IMR-90 (cell line): Measurements from ENCODE around the gene ATG14. TPM values are rescaled to one million over a fixed set of nuclear protein-coding genes. Genes with fewer than 3 reads are reported as not detected.

Experiments
- ATAC-seq: fragments of 200-7000 bp; cut with Tn5 transposase; 2 replicates; pipeline ENCODE4 v1.9.1; 2020; ENCODE audit warnings: low read depth, mild to moderate bottlenecking, moderate library complexity
- BruUV-seq: library from RNA; stranded (reverse); fragments of 400-500 nt; replicated peaks from 2 replicates; lab custom pipeline; 2021; lab: Mats Ljungman, UMichigan
- CTCF ChIA-PET: fragments of 300-600 bp; formaldehyde crosslinking; extraction: SDS; loops from one replicate; lab custom pipeline; 2021; ENCODE audit warnings: antibody characterized with exemption; lab: Yijun Ruan, JAX
- POLR2A ChIA-PET: fragments of 300-600 bp; sonication (Branson Sonifier 250); formaldehyde crosslinking; loops from one replicate; lab custom pipeline; 2022; ENCODE audit warnings: antibody characterized with exemption; ENCODE audit not compliant: unreplicated experiment; lab: Charles Lee
- DNase-seq: peaks from one replicate; pipeline ENCODE4 v3.0.0; 2013
- H2AFZ ChIP-seq: replicated peaks from 2 replicates; pipeline ENCODE3; 2013; ENCODE audit warnings: low read length, mild to moderate bottlenecking; ENCODE audit not compliant: poor library complexity
- H2AK5ac ChIP-seq: 2 replicates; pipeline ENCODE4 v1.6.1; 2013; ENCODE audit warnings: low read depth, low read length, inconsistent platforms
- H2AK9ac ChIP-seq: replicated peaks from 2 replicates; pipeline ENCODE3; 2013; ENCODE audit warnings: mild to moderate bottlenecking, low read depth, low read length, moderate library complexity; ENCODE audit not compliant: poor library complexity
- H2BK120ac ChIP-seq: 2 replicates; pipeline ENCODE4 v1.6.1; 2013; ENCODE audit warnings: low read depth, low read length, inconsistent platforms
- H2BK15ac ChIP-seq: 3 replicates; pipeline ENCODE4 v1.6.1; 2013; ENCODE audit warnings: low read depth, low read length, inconsistent platforms
- H2BK20ac ChIP-seq: 2 replicates; pipeline ENCODE4 v1.6.1; 2013; ENCODE audit warnings: low read depth, mild to moderate bottlenecking, inconsistent platforms, low read length, moderate library complexity
- H2BK5ac ChIP-seq: 2 replicates; pipeline ENCODE4 v1.6.1; 2013; ENCODE audit warnings: mild to moderate bottlenecking, low read depth, low read length, inconsistent platforms; ENCODE audit not compliant: poor library complexity, severe bottlenecking
- H3K14ac ChIP-seq: replicated peaks from 2 replicates; pipeline ENCODE4 v1.6.1; 2013; ENCODE audit warnings: low read depth, low read length, inconsistent platforms
- H3K18ac ChIP-seq: 2 replicates; pipeline ENCODE4 v1.6.1; 2013; ENCODE audit warnings: low read depth, low read length, control low read depth
- H3K23ac ChIP-seq: 2 replicates; pipeline ENCODE4 v1.6.1; 2013; ENCODE audit warnings: low read depth, low read length, inconsistent platforms
- H3K27ac ChIP-seq: 2 replicates; pipeline ENCODE4 v1.5.1; 2013; ENCODE audit warnings: mild to moderate bottlenecking, control low read depth, low read length; ENCODE audit not compliant: insufficient read depth
- H3K27me3 ChIP-seq: 2 replicates; pipeline ENCODE4 v1.6.1; 2013; ENCODE audit warnings: low read length; ENCODE audit not compliant: control insufficient read depth, insufficient read depth
- H3K36me3 ChIP-seq: 2 replicates; pipeline ENCODE4 v1.6.1; 2013; ENCODE audit warnings: low read length, mixed read lengths; ENCODE audit not compliant: control insufficient read depth, insufficient read depth
- H3K4ac ChIP-seq: 2 replicates; pipeline ENCODE4 v1.6.1; 2013; ENCODE audit warnings: low read depth, low read length, inconsistent platforms
- H3K4me1 ChIP-seq: 2 replicates; pipeline ENCODE4 v1.6.1; 2013; ENCODE audit warnings: low read length, mixed read lengths; ENCODE audit not compliant: control insufficient read depth, insufficient read depth
- H3K4me2 ChIP-seq: 2 replicates; pipeline ENCODE4 v1.6.1; 2013; ENCODE audit warnings: low read depth, mild to moderate bottlenecking, control low read depth, low read length, moderate library complexity
- H3K4me3 ChIP-seq: 2 replicates; pipeline ENCODE4 v1.5.1; 2013; ENCODE audit warnings: low read depth, mild to moderate bottlenecking, control low read depth, low read length, moderate library complexity; ENCODE audit not compliant: insufficient read depth
- H3K56ac ChIP-seq: 2 replicates; pipeline ENCODE4 v1.6.1; 2013; ENCODE audit warnings: low read length, inconsistent platforms; ENCODE audit not compliant: insufficient read depth; ENCODE audit errors: extremely low read depth
- H3K79me1 ChIP-seq, 2 experiments: 2 replicates each; pipeline ENCODE4 v1.6.1; 2013; ENCODE audit warnings: low read length in 2 of 2, inconsistent platforms in 1 of 2, low read depth in 1 of 2
- H3K9ac ChIP-seq: 2 replicates; pipeline ENCODE4 v1.6.1; 2013; ENCODE audit warnings: low read depth, low read length, control low read depth
- H3K9me1 ChIP-seq: 2 replicates; pipeline ENCODE4 v1.6.1; 2013; ENCODE audit warnings: low read length, inconsistent platforms; ENCODE audit not compliant: insufficient read depth
- H3K9me3 ChIP-seq: 2 replicates; pipeline ENCODE4 v1.6.1; 2013; ENCODE audit warnings: low read length; ENCODE audit not compliant: control insufficient read depth, insufficient read depth
- H4K20me1 ChIP-seq: 2 replicates; pipeline ENCODE4 v1.6.1; 2013; ENCODE audit warnings: low read length, inconsistent platforms; ENCODE audit not compliant: insufficient read depth
- H4K5ac ChIP-seq: 2 replicates; pipeline ENCODE4 v1.6.1; 2013; ENCODE audit warnings: mild to moderate bottlenecking, low read depth, low read length, control low read depth
- H4K8ac ChIP-seq, 2 experiments: 2 replicates each; pipeline ENCODE4 v1.6.1; 2013; ENCODE audit warnings: low read depth in 2 of 2, low read length in 2 of 2, control low read depth in 1 of 2, inconsistent platforms in 1 of 2
- H4K91ac ChIP-seq: 2 replicates; pipeline ENCODE4 v1.6.1; 2013; ENCODE audit warnings: low read depth, low read length, inconsistent platforms; ENCODE audit not compliant: insufficient read depth
- CHD1 ChIP-seq: IDR thresholded peaks from 2 replicates; pipeline ENCODE4 v1.6.1; 2012; ENCODE audit warnings: low read depth, low read length, improper control_type of control experiment
- MAZ ChIP-seq: IDR thresholded peaks from 2 replicates; pipeline ENCODE4 v1.6.1; 2012; ENCODE audit warnings: low read depth, mild to moderate bottlenecking, low read length, improper control_type of control experiment, moderate library complexity, borderline replicate concordance
- POLR2A ChIP-seq: IDR thresholded peaks from 2 replicates; pipeline ENCODE4 v1.6.1; 2012; ENCODE audit warnings: mild to moderate bottlenecking, low read depth, low read length
- RAD21 ChIP-seq: IDR thresholded peaks from 2 replicates; pipeline ENCODE4 v1.6.1; 2012; ENCODE audit warnings: low read length, improper control_type of control experiment
- SMC3 ChIP-seq: fragments of 150-350 bp; IDR thresholded peaks from 2 replicates; pipeline ENCODE4 v1.6.1; 2016; ENCODE audit warnings: low read depth, mild to moderate bottlenecking, antibody characterized with exemption, low read length, moderate library complexity
- WGBS, 2 experiments: methylation state at CpG; one replicate each; pipeline versions ENCODE4 v1.1.5 to v1.1.7; 2013; ENCODE audit warnings: missing lambda C conversion rate in 2 of 2; ENCODE audit not compliant: insufficient read length in 1 of 2; ENCODE audit errors: extremely low coverage in 2 of 2; 5-methylcytosine and 5-hydroxymethylcytosine counted together
- dilution Hi-C: fragments of 300-500 bp; cut with HindIII; formaldehyde crosslinking; loops from one replicate; pipeline ENCODE4 v1.14.3; 2018; ENCODE audit warnings: low sequenced_read_pairs; ENCODE audit not compliant: unreplicated experiment
- in situ Hi-C: fragments of 300-500 bp; cut with MboI; formaldehyde crosslinking; loops from 3 replicates; pipeline ENCODE4 v1.14.3; 2019; ENCODE audit warnings: low sequenced_read_pairs, inconsistent platforms, mixed read lengths
- intact Hi-C: fragments of 100-400 bp; cut with micrococcal nuclease; formaldehyde crosslinking; loops from 2 replicates; pipeline ENCODE4 v1.10.0; 2022
- polyA plus RNA-seq, 3 experiments: library from polyadenylated mRNA; depleted of rRNA; stranded (reverse); fragments of >200 nt; gene quantifications; 2 replicates each; pipeline ENCODE4 v1.2.3, GENCODE V29; 2012; ENCODE audit warnings: low replicate concordance in 1 of 3
- total RNA-seq: library from RNA; depleted of rRNA; stranded (reverse); fragments of >200 nt; gene quantifications from 2 replicates; pipeline ENCODE4 v1.2.3, GENCODE V29; 2012
- TF ChIP-seq, protein P1 (sequence below): conservative IDR thresholded peaks from 2 replicates; pipeline ENCODE4 v1.5.1; 2012; ENCODE audit warnings: mild to moderate bottlenecking, low read depth, low read length, improper control_type of control experiment
- TF ChIP-seq, protein P2 (sequence below): fragments of 150-350 bp; IDR thresholded peaks from 2 replicates; pipeline ENCODE4 v1.6.1; 2016; ENCODE audit warnings: low read depth, mild to moderate bottlenecking, low read length, moderate library complexity, borderline replicate concordance

The ATG14 gene
- total and polyA plus RNA-seq, 2 of the 4 experiments (the other 2 are of a cell fraction) = 5.0 to 12.4 TPM

- 0 out of 2 replicates have a peak, but pooled peaks have one; percentile 47 for TF ChIP-seq CHD1
These were observed 35.2 kb upstream of the ATG14 start (continued) for GRCh38 chr14:55446833-55447232.

- no peak overlapping the region for H3K9ac ChIP-seq
- in situ Hi-C loops = loop anchor here (25.0 kb wide), 1 partner anchor 891 kb away; no protein-coding TSS in a partner anchor
- TF ChIP-seq POLR2A = no peak; the same call in 1 of the 2 replicates
- peak; percentile 75 for TF ChIP-seq RAD21
- TF ChIP-seq MAZ = no peak; the same call in 1 of the 2 replicates
- TF ChIP-seq, protein P1, sequence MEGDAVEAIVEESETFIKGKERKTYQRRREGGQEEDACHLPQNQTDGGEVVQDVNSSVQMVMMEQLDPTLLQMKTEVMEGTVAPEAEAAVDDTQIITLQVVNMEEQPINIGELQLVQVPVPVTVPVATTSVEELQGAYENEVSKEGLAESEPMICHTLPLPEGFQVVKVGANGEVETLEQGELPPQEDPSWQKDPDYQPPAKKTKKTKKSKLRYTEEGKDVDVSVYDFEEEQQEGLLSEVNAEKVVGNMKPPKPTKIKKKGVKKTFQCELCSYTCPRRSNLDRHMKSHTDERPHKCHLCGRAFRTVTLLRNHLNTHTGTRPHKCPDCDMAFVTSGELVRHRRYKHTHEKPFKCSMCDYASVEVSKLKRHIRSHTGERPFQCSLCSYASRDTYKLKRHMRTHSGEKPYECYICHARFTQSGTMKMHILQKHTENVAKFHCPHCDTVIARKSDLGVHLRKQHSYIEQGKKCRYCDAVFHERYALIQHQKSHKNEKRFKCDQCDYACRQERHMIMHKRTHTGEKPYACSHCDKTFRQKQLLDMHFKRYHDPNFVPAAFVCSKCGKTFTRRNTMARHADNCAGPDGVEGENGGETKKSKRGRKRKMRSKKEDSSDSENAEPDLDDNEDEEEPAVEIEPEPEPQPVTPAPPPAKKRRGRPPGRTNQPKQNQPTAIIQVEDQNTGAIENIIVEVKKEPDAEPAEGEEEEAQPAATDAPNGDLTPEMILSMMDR = peak; percentile 72
- peak; percentile 66 for TF ChIP-seq SMC3
- TF ChIP-seq, protein P2, sequence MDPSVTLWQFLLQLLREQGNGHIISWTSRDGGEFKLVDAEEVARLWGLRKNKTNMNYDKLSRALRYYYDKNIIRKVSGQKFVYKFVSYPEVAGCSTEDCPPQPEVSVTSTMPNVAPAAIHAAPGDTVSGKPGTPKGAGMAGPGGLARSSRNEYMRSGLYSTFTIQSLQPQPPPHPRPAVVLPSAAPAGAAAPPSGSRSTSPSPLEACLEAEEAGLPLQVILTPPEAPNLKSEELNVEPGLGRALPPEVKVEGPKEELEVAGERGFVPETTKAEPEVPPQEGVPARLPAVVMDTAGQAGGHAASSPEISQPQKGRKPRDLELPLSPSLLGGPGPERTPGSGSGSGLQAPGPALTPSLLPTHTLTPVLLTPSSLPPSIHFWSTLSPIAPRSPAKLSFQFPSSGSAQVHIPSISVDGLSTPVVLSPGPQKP = no peak
- peak overlapping the region; percentile 68; the same call in 1 of the 2 replicates for H3K4me2 ChIP-seq
- H3K27ac ChIP-seq = no peak overlapping the region
- no peak overlapping the region for H2AK5ac ChIP-seq
- intact Hi-C loops = loop anchor here (1.0 to 2.0 kb wide), 4 partner anchors 133 to 1041 kb away; no protein-coding TSS in a partner anchor
- no peak overlapping the region for H2BK120ac ChIP-seq
- no peaks in the 10 kb centered on the region; the same call in 1 of the 2 replicates for H3K9me3 ChIP-seq
- WGBS, 2 experiments = 0% methylated on average over 1 of the region's 5 CpGs; no CpG with 5 or more reads in 1 of the 2 experiments
- no peak overlapping the region for H2AFZ ChIP-seq
- no peaks in the 10 kb centered on the region for H3K36me3 ChIP-seq
- no peak overlapping the region for H3K4ac ChIP-seq
- no peak overlapping the region; the same call in 1 of the 2 replicates for H4K5ac ChIP-seq
- no peak overlapping the region for H4K91ac ChIP-seq
- peak; percentile 38 for ATAC-seq
- H3K27me3 ChIP-seq = no peaks in the 10 kb centered on the region
- H2BK15ac ChIP-seq = no peak overlapping the region
- H3K4me3 ChIP-seq = no peak overlapping the region
- H2AK9ac ChIP-seq = no peak overlapping the region
- H3K56ac ChIP-seq = no peak overlapping the region
- DNase-seq = peak; percentile 86
- peak overlapping the region; percentile 77 for H2BK5ac ChIP-seq
- no peak overlapping the region for H3K14ac ChIP-seq
- no peak overlapping the region for H2BK20ac ChIP-seq
- H3K4me1 ChIP-seq = peaks cover 8% of the 10 kb centered on the region
- BruUV-seq = no TSS peak
- H3K23ac ChIP-seq = no peak overlapping the region
- H3K18ac ChIP-seq = no peak overlapping the region
- dilution Hi-C loops = no loop called here
- ChIA-PET CTCF (interaction anchor here (0.6 to 2.1 kb wide), 22 partner anchors 9 to 1033 kb away, joined by 3 to 8 read pairs (median 3); no protein-coding TSS in a partner anchor), POLR2A (interaction anchor here (0.6 kb wide), 1 partner anchor 214 kb away, joined by 4 read pairs; no protein-coding TSS in a partner anchor)
- H4K20me1 ChIP-seq = no peaks in the 10 kb centered on the region
- H3K9me1 ChIP-seq = no peaks in the 10 kb centered on the region
- H3K79me1 ChIP-seq = no peaks in the 10 kb centered on the region; a peak in 1 of 4 replicates
- no peak overlapping the region for H4K8ac ChIP-seq
These were observed 34.6 kb upstream of the ATG14 start for GRCh38 chr14:55446127-55446736.
